Activated CD8-positive, alpha-beta T cell treated with anti-CD3 and anti-CD28 coated beads, Interleukin-2, amount 10 ng/mL, durations not matched to agents 7 days and 5 days (primary cell): ENCODE results near the gene ARHGAP26. TPM values are rescaled to one million over a fixed set of nuclear protein-coding genes. Genes with fewer than 3 reads are reported as not detected.

Experiments used
- ATAC-seq: fragments of 150-1000 bp; cut with Tn5 transposase; one replicate; pipeline ENCODE4 v1.10.0; 2021; ENCODE audit warnings: moderate library complexity
- CTCF ChIA-PET: fragments of 350-600 bp; sonication (Branson Sonifier 250); formaldehyde crosslinking; loops from one replicate; lab custom pipeline; 2021; ENCODE audit warnings: antibody characterized with exemption; lab: Charles Lee
- POLR2A ChIA-PET: fragments of 350-600 bp; sonication (Branson Sonifier 250); formaldehyde crosslinking; loops from one replicate; lab custom pipeline; 2021; ENCODE audit warnings: antibody characterized with exemption; lab: Charles Lee
- DNase-seq: peaks from one replicate; pipeline ENCODE4 v3.0.0-alpha.2; 2020
- H3K27ac Mint-ChIP-seq: one replicate; pipeline ENCODE4 v1.8.0; 2021; ENCODE audit warnings: mild to moderate bottlenecking, mixed read lengths
- H3K27me3 Mint-ChIP-seq: one replicate; pipeline ENCODE4 v1.8.0; 2021; ENCODE audit warnings: low read depth, mixed read lengths
- H3K36me3 Mint-ChIP-seq: one replicate; pipeline ENCODE4 v1.8.0; 2021; ENCODE audit warnings: low read depth, mixed read lengths
- H3K4me1 Mint-ChIP-seq: one replicate; pipeline ENCODE4 v1.8.0; 2021; ENCODE audit warnings: low read depth, mixed read lengths
- H3K4me3 Mint-ChIP-seq: one replicate; pipeline ENCODE4 v1.8.0; 2021; ENCODE audit warnings: mild to moderate bottlenecking, mixed read lengths
- H3K9me3 Mint-ChIP-seq: one replicate; pipeline ENCODE4 v1.8.0; 2022; ENCODE audit warnings: mixed read lengths; ENCODE audit not compliant: insufficient read depth
- total RNA-seq, 2 experiments: library from RNA; stranded (reverse); gene quantifications; one replicate each; pipeline ENCODE4 v1.2.3, GENCODE V29; 2021

ARHGAP26 gene
- total RNA-seq, 2 experiments from 2014 or later, result 25.4 to 30.3 TPM

GRCh38 chr5:142896325-142897007 lies 126.3 kb downstream of the ARHGAP26 start:
- no peak overlapping the region for H3K27ac Mint-ChIP-seq
- no peaks in the 10 kb centered on the region for H3K4me1 Mint-ChIP-seq
- H3K36me3 Mint-ChIP-seq, result peaks cover 9% of the 10 kb centered on the region
- H3K4me3 Mint-ChIP-seq, result no peak overlapping the region
- H3K27me3 Mint-ChIP-seq, result no peaks in the 10 kb centered on the region
- DNase-seq (no peak), ATAC-seq (no peak)
- CTCF ChIA-PET, result interaction anchor here (0.8 to 4.1 kb wide), 6 partner anchors 8 to 180 kb away, joined by 3 to 58 read pairs (median 4); no protein-coding TSS in a partner anchor
- POLR2A ChIA-PET, result no interaction called here
- H3K9me3 Mint-ChIP-seq, result no peaks in the 10 kb centered on the region

GRCh38 chr5:142897328-142897727 lies 127.2 kb downstream of the ARHGAP26 start:
- Mint-ChIP-seq H3K36me3 (peaks cover 9% of the 10 kb centered on the region), H3K4me3 (no peak overlapping the region), H3K27ac (no peak overlapping the region), H3K27me3 (no peaks in the 10 kb centered on the region), H3K4me1 (no peaks in the 10 kb centered on the region), H3K9me3 (no peaks in the 10 kb centered on the region)
- ATAC-seq, result no peak
- ChIA-PET CTCF (interaction anchor here (0.7 to 4.1 kb wide), 7 partner anchors 9 to 242 kb away, joined by 3 to 58 read pairs (median 3); no protein-coding TSS in a partner anchor), POLR2A (no interaction called here)
- no peak for DNase-seq

- H3K4me1 Mint-ChIP-seq, result no peaks in the 10 kb centered on the region
- no peak overlapping the region for H3K27ac Mint-ChIP-seq
- no peak for ATAC-seq
- no peaks in the 10 kb centered on the region for H3K9me3 Mint-ChIP-seq
- no peak overlapping the region for H3K4me3 Mint-ChIP-seq
- no peak for DNase-seq
- POLR2A ChIA-PET, result no interaction called here
- no peaks in the 10 kb centered on the region for H3K27me3 Mint-ChIP-seq
- CTCF ChIA-PET, result no interaction called here
- H3K36me3 Mint-ChIP-seq, result peaks cover 20% of the 10 kb centered on the region
Observed at GRCh38 chr5:142900927-142901326, 130.8 kb downstream of the ARHGAP26 start.

- H3K9me3 Mint-ChIP-seq, result no peaks in the 10 kb centered on the region
- ATAC-seq (no peak), DNase-seq (no peak)
- no peak overlapping the region for H3K4me3 Mint-ChIP-seq
- CTCF ChIA-PET, result interaction anchor here (1.1 kb wide), 1 partner anchor 13 kb away, joined by 5 read pairs; no protein-coding TSS in a partner anchor
- no peak overlapping the region for H3K27ac Mint-ChIP-seq
- POLR2A ChIA-PET, result no interaction called here
- no peaks in the 10 kb centered on the region for H3K4me1 Mint-ChIP-seq
- no peaks in the 10 kb centered on the region for H3K27me3 Mint-ChIP-seq
- peaks cover 24% of the 10 kb centered on the region for H3K36me3 Mint-ChIP-seq
Observed at GRCh38 chr5:142901476-142902185, 131.5 kb downstream of the ARHGAP26 start.

- Mint-ChIP-seq H3K4me3 (no peak overlapping the region), H3K9me3 (no peaks in the 10 kb centered on the region), H3K27ac (no peak overlapping the region), H3K4me1 (no peaks in the 10 kb centered on the region), H3K27me3 (no peaks in the 10 kb centered on the region), H3K36me3 (peaks cover 25% of the 10 kb centered on the region)
- ChIA-PET CTCF (interaction anchor here (1.1 kb wide), 2 partner anchors 14 to 154 kb away, joined by 4 to 5 read pairs; no protein-coding TSS in a partner anchor), POLR2A (no interaction called here)
- DNase-seq (no peak), ATAC-seq (no peak)
Observed at GRCh38 chr5:142902186-142902965, 132.2 kb downstream of the ARHGAP26 start.

GRCh38 chr5:142904416-142904815 lies 134.2 kb downstream of the ARHGAP26 start:
- DNase-seq, result no peak
- ChIA-PET CTCF (interaction anchor here (1.0 to 1.9 kb wide), 2 partner anchors 16 to 78 kb away, joined by 3 to 11 read pairs; no protein-coding TSS in a partner anchor), POLR2A (no interaction called here)
- Mint-ChIP-seq H3K4me3 (no peak overlapping the region), H3K36me3 (peaks cover 31% of the 10 kb centered on the region), H3K9me3 (no peaks in the 10 kb centered on the region), H3K27me3 (no peaks in the 10 kb centered on the region), H3K4me1 (no peaks in the 10 kb centered on the region), H3K27ac (no peak overlapping the region)
- no peak for ATAC-seq

- H3K27ac Mint-ChIP-seq, result no peak overlapping the region
- no peaks in the 10 kb centered on the region for H3K4me1 Mint-ChIP-seq
- DNase-seq, result no peak
- peaks cover 31% of the 10 kb centered on the region for H3K36me3 Mint-ChIP-seq
- no peaks in the 10 kb centered on the region for H3K27me3 Mint-ChIP-seq
- ChIA-PET CTCF (interaction anchor here (0.8 to 1.9 kb wide), 3 partner anchors 9 to 77 kb away, joined by 3 to 11 read pairs (median 3); no protein-coding TSS in a partner anchor), POLR2A (no interaction called here)
- no peak overlapping the region for H3K4me3 Mint-ChIP-seq
- no peak for ATAC-seq
- H3K9me3 Mint-ChIP-seq, result no peaks in the 10 kb centered on the region
Observed at GRCh38 chr5:142905348-142905747, 135.2 kb downstream of the ARHGAP26 start.

- Mint-ChIP-seq H3K9me3 (no peaks in the 10 kb centered on the region), H3K27me3 (no peaks in the 10 kb centered on the region), H3K27ac (no peak overlapping the region), H3K4me1 (no peaks in the 10 kb centered on the region), H3K4me3 (no peak overlapping the region), H3K36me3 (peaks cover 39% of the 10 kb centered on the region)
- ATAC-seq, result no peak
- CTCF ChIA-PET, result interaction anchor here (1.4 to 2.9 kb wide), 2 partner anchors 10 to 18 kb away, joined by 3 to 16 read pairs; no protein-coding TSS in a partner anchor
- POLR2A ChIA-PET, result no interaction called here
- no peak for DNase-seq
Observed at GRCh38 chr5:142906863-142907671, 136.9 kb downstream of the ARHGAP26 start.

GRCh38 chr5:142908659-142909058 lies 138.5 kb downstream of the ARHGAP26 start:
- ATAC-seq, result no peak
- H3K4me3 Mint-ChIP-seq, result no peak overlapping the region
- no peaks in the 10 kb centered on the region for H3K4me1 Mint-ChIP-seq
- DNase-seq, result no peak
- peaks cover 33% of the 10 kb centered on the region for H3K36me3 Mint-ChIP-seq
- H3K9me3 Mint-ChIP-seq, result no peaks in the 10 kb centered on the region
- ChIA-PET POLR2A (no interaction called here), CTCF (interaction anchor here (0.6 to 2.9 kb wide), 5 partner anchors 20 to 253 kb away, joined by 3 to 16 read pairs (median 3); no protein-coding TSS in a partner anchor)
- H3K27me3 Mint-ChIP-seq, result no peaks in the 10 kb centered on the region
- H3K27ac Mint-ChIP-seq, result no peak overlapping the region

GRCh38 chr5:142910128-142910527 lies 140.0 kb downstream of the ARHGAP26 start:
- ChIA-PET POLR2A (no interaction called here), CTCF (interaction anchor here (4.0 kb wide), 1 partner anchor 162 kb away, joined by 14 read pairs; no protein-coding TSS in a partner anchor)
- no peak overlapping the region for H3K4me3 Mint-ChIP-seq
- H3K27ac Mint-ChIP-seq, result no peak overlapping the region
- no peaks in the 10 kb centered on the region for H3K27me3 Mint-ChIP-seq
- no peaks in the 10 kb centered on the region for H3K4me1 Mint-ChIP-seq
- ATAC-seq (no peak), DNase-seq (no peak)
- H3K36me3 Mint-ChIP-seq, result peaks cover 25% of the 10 kb centered on the region
- no peaks in the 10 kb centered on the region for H3K9me3 Mint-ChIP-seq

GRCh38 chr5:142911170-142911569 lies 141.0 kb downstream of the ARHGAP26 start:
- Mint-ChIP-seq H3K36me3 (peaks cover 26% of the 10 kb centered on the region), H3K4me1 (no peaks in the 10 kb centered on the region), H3K27me3 (no peaks in the 10 kb centered on the region), H3K4me3 (no peak overlapping the region), H3K9me3 (no peaks in the 10 kb centered on the region), H3K27ac (no peak overlapping the region)
- POLR2A ChIA-PET, result no interaction called here
- ATAC-seq, result no peak
- CTCF ChIA-PET, result interaction anchor here (1.0 to 4.0 kb wide), 2 partner anchors 30 to 163 kb away, joined by 5 to 14 read pairs; no protein-coding TSS in a partner anchor
- DNase-seq, result no peak
